Neural crest cell (in vitro differentiated cells): Measurements from ENCODE around the gene FCSK. TPM values are rescaled to one million over a fixed set of nuclear protein-coding genes. Genes with fewer than 3 reads are reported as not detected.

Source experiments
- DNase-seq: peaks from one replicate; pipeline ENCODE4 v3.0.0; 2021; ENCODE audit warnings: low read depth, mixed read lengths, low spot score
- H3K27ac Mint-ChIP-seq: one replicate; pipeline ENCODE4 v1.8.0; 2021; ENCODE audit warnings: mild to moderate bottlenecking, mixed read lengths; ENCODE audit not compliant: unreplicated experiment
- H3K27me3 Mint-ChIP-seq: 2 replicates; pipeline ENCODE4 v1.8.0; 2021; ENCODE audit warnings: low read depth, mild to moderate bottlenecking, mixed read lengths
- H3K36me3 Mint-ChIP-seq: 2 replicates; pipeline ENCODE4 v1.8.0; 2021; ENCODE audit warnings: low read depth, mild to moderate bottlenecking, mixed read lengths
- H3K4me1 Mint-ChIP-seq: 2 replicates; pipeline ENCODE4 v1.8.0; 2021; ENCODE audit warnings: mixed read lengths
- H3K4me3 Mint-ChIP-seq: one replicate; pipeline ENCODE4 v1.8.0; 2021; ENCODE audit warnings: mild to moderate bottlenecking, mixed read lengths
- H3K9me3 Mint-ChIP-seq: 2 replicates; pipeline ENCODE4 v1.8.0; 2021; ENCODE audit warnings: mixed read lengths
- total RNA-seq: library from RNA; stranded (reverse); gene quantifications from 2 replicates; pipeline ENCODE4 v1.2.1, GENCODE V29; 2021
- TF ChIP-seq, protein P1 (sequence below): fragments of 200-600 bp; sonication (generic); conservative IDR thresholded peaks from 2 replicates; pipeline ENCODE4 v1.5.0; 2021; ENCODE audit warnings: antibody characterized with exemption, mild to moderate bottlenecking

The FCSK gene
- total RNA-seq, 1 donor from 2014 or later, result 14.8 TPM

DNA sequence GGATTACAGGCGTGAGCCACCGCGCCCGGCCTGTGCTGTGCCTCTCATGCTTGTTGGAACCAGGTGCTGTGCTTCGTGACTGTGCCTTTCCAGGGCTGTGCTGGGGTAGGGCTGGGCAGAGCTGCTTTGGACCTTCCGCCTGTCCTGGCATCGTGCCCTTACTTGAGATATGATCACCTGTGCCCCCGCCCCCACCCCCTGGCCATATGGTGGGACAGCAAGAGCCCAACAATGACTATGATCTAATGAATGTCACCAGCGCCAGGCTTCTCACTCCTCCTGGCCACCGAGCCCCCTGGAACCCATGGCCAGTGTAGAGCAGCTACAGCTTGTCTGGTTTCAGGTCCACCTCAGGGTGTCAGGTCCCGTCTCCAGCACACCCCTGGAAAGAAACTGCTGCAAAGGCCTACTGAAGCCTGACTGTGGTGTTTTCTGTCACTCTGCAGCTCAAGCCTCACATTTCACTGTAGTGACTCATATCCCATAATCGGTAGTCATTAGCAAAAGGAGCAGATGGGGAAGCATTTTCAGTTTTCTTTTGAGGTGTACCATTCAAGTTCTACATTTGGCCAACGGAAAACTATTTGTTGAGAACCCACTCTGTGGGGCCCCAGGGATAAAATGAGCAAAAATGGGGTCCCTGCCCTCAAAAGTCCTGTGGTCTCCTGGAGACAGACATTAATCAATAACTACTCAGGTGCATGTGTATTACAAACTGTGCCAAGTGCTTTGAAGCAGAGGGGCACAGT, 22.1 kb downstream of the FCSK start:
- Mint-ChIP-seq H3K27me3 (no peaks in the 10 kb centered on the region), H3K4me3 (no peak overlapping the region), H3K36me3 (no peaks in the 10 kb centered on the region), H3K27ac (peak overlapping the region; percentile 68), H3K9me3 (no peaks in the 10 kb centered on the region), H3K4me1 (no peaks in the 10 kb centered on the region)
- TF ChIP-seq, protein P1, sequence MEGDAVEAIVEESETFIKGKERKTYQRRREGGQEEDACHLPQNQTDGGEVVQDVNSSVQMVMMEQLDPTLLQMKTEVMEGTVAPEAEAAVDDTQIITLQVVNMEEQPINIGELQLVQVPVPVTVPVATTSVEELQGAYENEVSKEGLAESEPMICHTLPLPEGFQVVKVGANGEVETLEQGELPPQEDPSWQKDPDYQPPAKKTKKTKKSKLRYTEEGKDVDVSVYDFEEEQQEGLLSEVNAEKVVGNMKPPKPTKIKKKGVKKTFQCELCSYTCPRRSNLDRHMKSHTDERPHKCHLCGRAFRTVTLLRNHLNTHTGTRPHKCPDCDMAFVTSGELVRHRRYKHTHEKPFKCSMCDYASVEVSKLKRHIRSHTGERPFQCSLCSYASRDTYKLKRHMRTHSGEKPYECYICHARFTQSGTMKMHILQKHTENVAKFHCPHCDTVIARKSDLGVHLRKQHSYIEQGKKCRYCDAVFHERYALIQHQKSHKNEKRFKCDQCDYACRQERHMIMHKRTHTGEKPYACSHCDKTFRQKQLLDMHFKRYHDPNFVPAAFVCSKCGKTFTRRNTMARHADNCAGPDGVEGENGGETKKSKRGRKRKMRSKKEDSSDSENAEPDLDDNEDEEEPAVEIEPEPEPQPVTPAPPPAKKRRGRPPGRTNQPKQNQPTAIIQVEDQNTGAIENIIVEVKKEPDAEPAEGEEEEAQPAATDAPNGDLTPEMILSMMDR, result no peak
- DNase-seq, result no peak

DNA sequence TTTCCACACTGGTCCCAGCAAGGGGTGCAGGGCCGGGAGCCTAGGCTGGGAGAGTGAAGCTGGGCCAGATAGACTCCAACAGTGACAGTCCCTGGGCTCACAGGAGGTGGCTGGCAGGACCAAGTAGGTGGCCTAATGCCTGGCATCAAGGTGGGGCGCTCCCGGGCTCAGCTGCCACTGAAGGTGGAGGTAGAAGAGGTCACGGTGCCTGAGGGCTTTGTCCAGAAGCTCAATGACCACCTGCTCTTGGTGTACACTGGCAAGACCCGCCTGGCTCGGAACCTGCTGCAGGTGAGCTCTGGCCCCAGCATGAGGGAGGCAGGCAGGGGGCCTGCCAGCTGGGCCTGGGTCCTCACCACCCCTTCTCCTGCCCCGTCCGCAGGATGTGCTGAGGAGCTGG, 23.8 kb downstream of the FCSK start:
- no peaks in the 10 kb centered on the region for H3K9me3 Mint-ChIP-seq
- TF ChIP-seq, protein P1, result no peak
- no peaks in the 10 kb centered on the region for H3K27me3 Mint-ChIP-seq
- no peak overlapping the region for H3K27ac Mint-ChIP-seq
- DNase-seq, result no peak
- H3K4me3 Mint-ChIP-seq, result no peak overlapping the region
- no peaks in the 10 kb centered on the region for H3K4me1 Mint-ChIP-seq
- no peaks in the 10 kb centered on the region for H3K36me3 Mint-ChIP-seq

DNA sequence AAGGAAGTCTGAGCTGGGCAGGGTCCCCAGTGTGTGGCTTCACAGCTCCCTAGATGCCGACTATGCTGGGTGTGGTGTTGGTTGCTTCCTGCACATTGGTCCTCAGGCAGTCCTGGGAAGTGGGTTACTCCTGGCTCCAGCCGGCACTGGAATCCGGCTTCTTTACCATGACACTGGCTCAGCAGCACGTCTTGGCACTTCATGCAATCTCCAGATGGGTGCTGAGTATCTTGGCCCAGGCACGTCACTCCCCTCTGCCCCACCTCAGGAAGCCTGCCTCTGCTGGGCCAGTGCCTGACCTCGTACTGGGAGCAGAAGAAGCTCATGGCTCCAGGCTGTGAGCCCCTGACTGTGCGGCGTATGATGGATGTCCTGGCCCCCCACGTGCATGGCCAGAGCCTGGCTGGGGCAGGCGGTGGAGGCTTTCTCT, 24.5 kb downstream of the FCSK start:
- no peaks in the 10 kb centered on the region for H3K4me1 Mint-ChIP-seq
- DNase-seq, result no peak
- H3K27ac Mint-ChIP-seq, result no peak overlapping the region
- no peak overlapping the region for H3K4me3 Mint-ChIP-seq
- H3K27me3 Mint-ChIP-seq, result no peaks in the 10 kb centered on the region
- TF ChIP-seq, protein P1, result no peak
- H3K36me3 Mint-ChIP-seq, result no peaks in the 10 kb centered on the region
- H3K9me3 Mint-ChIP-seq, result no peaks in the 10 kb centered on the region

DNA sequence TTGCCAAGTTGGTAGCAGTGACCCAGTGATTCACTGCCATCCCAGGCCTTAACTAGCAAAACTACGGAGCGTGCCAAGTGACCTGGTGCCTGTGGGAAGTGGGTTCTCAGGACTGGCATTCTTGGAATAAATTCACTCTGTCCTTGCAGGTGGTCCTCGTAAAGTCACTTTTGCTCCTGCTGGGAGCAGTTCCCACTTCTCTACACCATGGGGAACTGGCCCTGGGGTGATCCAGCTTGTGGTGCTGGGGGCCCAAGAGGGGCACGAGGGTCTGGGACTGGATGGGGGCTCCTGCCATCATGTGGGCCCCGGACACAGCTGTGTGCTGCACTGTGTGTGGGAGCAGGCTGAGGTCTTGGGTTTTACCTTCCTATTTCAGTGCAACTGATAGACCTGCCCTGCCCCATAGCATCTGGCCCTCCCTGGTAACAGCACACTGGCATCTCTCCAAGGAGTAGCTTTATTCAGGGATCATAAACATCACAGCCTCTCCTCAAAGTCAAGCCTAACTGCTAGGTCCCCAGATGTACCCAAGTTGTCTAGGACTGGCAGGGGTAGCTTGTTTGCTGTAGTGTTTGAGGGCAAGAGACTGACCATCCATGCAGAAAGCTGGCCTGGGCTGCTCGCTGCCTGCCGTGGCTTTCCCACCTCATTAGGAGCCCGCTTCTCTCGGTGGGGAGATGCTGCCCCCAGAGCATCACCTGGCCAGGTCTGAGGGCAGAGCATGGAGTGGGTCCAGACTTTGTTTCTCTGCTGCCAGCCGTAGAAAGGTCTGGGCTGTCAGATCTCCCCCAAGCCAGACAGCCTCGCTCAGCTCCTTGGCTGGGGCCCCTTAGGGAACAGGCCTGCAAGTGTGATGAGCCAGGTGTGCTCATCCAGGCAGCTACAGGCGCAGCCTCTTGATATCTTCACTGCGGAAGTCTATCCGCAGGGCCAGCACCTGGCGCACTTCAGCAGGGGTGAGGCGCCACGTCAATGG, 26.0 kb downstream of the FCSK start:
- no peaks in the 10 kb centered on the region for H3K9me3 Mint-ChIP-seq
- H3K36me3 Mint-ChIP-seq, result no peaks in the 10 kb centered on the region
- no peak for DNase-seq
- no peaks in the 10 kb centered on the region for H3K27me3 Mint-ChIP-seq
- TF ChIP-seq, protein P1, result no peak
- no peak overlapping the region for H3K4me3 Mint-ChIP-seq
- H3K4me1 Mint-ChIP-seq, result no peaks in the 10 kb centered on the region
- no peak overlapping the region for H3K27ac Mint-ChIP-seq

DNA sequence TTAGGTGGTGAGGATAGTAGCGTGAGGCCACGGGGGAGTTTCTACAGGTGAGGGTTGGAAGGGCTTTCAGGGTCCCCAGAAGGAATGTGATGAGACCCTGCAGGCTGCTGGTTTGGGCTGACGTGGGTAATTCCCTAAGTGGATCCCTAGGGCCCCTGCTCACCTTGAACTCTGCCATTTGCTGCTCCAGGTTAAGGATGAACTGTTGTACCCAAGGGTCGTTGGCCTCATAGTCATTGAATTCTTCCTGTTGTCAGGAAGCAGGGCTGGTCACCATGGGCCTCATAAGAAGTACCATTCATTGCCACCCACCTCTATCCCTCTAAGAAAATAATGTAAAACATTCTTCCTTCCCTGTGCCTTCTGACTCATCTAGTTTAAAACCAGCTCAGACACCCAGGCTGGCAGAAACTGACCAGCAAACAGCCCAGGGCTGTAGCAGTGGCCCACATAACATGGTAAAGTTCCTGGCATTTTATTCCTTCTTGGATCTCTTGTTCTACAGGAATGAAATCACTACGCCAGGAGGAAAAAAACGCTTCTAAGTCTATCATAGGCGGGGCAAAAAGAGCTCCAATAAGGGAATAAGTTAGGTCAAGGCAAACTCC, 27.6 kb downstream of the FCSK start:
- Mint-ChIP-seq H3K36me3 (peaks cover 3% of the 10 kb centered on the region), H3K4me1 (no peaks in the 10 kb centered on the region), H3K27ac (no peak overlapping the region), H3K4me3 (no peak overlapping the region), H3K9me3 (no peaks in the 10 kb centered on the region), H3K27me3 (no peaks in the 10 kb centered on the region)
- TF ChIP-seq, protein P1, result no peak
- no peak for DNase-seq
